ENCODE data around the gene ZC3H7A.
A peak's percentile ranks its signal among the peaks of the same experiment; 100 is the strongest.
"Not testable (repeated sequence)": the region's sequence is repeated elsewhere in the genome, so short reads cannot be mapped to it uniquely, and the experiment has no call there.

The ZC3H7A gene

DNA sequence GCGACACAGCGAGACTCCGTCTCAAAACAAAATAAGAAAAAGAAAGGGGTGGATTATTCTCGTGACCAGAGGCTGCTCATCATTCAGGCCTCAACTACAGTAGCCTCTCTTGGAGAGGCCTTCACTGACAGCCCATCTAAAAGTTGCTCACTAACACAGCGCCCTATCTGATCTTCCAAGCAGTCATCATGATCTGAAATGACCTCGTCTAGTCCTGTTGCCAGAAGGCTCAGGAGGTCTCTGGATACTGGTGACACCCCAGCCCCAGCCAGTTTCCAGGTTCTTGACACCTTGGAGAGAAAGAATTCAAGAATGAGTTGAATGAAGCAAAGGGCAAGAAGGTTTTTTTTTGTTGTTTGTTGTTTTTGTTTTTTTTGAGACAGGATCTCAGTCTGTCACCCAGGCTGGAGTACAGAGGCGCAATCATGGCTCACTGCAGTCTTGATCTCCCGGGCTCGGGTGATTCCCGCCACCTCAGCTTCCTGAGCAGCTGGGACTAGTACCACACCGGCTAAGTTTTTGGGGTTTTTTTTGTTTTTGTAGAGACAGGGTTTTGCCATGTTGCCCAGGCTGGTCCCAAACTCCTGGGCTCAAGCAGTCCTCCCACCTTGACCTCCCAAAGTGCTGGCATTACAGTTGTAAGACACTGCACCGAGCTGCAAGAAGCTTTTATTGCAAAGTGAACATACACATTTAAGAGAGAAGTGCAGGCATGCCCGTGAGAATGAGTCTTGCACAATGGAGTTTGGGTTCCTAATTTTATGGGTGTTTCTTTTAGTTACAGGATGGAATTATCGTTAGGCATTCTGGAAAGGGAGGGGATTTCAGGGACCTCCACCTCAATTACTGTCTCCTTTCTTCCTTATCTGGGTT, 2.7 kb upstream of the ZC3H7A start:
- no peak for DNase-seq

DNA sequence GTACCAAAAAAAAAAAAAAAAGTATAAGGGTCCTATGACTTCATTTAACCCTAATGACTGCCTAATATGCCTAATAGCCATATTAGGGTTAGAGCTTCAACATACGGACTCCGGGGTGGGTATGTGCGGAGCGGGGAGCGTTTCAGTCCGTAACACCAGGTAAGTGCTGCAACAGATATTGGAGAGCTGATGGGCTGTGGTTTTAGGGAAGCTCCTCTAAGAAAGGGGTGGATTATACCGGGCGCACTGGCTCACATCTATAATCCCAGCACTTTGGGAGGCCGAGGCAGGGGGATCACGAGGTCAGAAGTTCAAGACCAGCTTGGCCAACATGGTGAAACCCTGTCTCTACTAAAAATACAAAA, 1.9 kb upstream of the ZC3H7A start:
- no peak for DNase-seq

DNA sequence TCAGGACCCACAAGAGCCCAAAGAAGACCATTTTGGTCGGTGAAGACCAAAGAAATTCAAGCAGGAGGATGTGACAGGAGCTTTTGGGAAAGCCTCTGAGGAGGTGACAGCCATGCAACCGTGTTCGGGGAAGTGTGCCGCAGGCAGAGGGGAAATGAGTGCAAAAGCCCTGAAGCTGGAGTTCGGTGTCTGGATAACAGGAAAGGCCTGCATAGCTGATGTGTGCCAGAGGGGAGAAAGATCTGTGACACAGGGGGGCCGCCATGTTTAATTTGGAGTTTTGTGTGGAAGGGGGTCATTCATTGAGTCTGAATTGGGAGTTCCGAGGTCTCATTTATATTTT, 870 bp upstream of the ZC3H7A start:
- DNase-seq = no peak

DNA sequence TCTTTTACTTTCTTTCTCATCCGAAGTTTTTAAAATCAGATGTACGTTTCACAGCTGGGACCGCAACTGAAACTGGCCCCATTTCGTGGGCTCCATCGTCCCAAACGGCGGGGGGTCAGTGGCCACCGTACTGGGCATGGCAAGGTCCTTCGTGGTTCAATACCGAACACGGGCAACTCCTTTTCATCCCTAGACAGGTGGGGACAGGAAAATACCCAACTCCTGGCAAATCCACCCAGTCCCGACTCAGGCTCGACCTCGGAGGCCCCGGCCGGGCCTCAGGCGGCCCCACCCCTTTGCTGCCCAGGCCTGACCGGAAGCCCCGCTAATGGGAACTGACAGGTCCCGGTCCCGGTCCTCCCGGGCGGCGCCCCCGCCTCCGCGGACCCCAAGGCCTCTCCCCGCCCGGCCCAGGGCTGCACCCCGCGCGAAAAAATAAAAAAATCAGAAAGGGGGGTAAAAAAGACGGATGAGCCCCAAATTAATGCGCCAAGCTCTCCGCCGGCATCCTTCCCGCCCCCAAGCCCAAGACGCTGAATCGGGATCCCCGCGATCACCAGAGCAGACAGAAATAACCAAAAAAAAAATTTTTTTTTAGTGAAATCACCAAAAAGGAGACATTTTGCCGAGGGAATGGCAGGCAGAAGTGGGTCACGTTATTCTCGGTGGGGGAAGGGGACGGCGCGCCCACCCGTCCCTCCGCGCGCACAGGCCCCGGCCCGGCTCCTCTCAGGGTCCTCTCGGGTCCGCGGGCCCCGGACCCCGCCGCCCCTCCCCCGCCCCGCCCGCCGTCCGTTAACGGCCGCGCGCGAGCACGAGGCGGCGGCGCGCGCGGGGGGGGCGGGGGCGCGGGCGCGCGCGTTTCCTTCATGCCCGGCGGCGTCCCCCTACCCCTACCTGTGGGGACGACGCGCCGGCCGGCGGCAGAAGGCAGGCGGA, 562 bp downstream of the ZC3H7A start:
- no peak for DNase-seq

DNA sequence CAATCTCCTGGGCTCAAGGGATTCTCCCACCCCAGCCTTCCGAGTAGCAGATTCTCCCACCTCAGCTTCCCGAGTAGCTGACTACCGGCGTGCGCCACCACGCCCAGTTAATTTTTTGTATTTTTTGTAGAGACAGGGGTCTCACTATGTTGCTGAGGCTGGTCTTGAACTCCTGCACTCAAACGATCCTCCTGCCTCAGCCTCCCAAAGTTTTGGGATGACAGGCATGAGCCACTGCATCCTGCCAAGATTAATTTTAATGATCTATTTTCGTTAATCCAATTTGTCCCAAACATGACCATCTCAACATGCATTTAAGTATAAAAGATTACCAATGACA, 1.2 kb downstream of the ZC3H7A start:
- DNase-seq = no peak

DNA sequence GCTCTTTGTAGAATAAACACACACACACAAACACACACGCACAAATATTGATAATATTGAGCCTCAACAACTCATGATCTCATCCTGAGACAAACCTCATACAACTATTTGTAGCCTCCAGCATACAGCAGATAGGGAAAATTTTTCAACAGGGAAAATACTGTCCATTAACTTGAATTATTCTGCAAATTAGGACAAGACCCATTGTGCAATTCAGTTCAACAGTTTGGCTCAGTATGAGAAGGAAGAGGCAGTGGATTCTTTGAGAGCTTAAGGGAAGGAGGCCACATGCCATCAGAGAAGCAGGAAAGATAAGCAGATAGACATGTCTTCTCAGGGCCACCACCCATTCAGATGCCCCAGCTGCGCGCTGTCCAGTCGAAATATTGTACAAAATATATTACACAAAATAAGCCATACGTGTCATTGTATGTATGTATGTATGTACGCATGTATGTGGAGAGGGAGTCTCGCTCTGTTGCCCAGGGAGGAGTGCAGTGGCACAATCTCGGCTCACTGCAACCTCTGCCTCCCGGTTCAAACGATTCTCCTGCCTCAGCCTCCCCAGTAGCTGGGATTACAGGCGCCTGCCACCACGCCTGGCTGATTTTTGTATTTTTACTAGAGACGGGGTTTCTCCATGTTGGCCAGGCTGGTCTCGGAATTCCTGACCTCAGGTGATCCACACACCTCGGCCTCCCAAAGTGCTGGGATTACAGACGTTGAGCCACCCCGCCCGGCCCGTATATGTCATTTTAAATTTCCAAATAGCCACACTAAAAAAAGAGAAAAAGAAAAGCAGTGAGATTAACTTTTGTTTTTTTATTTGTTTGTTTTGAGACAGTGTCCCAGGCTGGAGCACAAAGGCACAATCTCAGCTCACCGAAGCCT, 1.8 kb downstream of the ZC3H7A start:
- DNase-seq = no peak

DNA sequence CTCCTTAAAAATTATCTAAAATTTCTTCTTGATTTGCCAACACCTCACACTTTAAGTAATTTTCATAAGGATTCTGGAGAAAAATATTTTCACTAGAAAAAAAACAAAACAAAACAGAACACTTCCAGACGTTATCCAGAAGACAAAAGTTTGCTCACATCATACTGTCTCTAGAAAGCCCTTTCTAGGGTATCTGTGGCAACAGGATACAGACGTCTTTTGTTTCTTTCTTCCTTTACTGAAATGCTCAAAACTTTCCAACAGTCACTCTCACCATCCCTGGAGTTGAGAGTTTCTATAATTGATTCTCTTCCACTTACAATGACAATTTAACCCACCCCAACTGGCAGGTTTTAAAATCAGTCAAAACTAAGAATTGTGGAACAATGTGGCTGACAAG, 2.6 kb downstream of the ZC3H7A start:
- DNase-seq = no peak

DNA sequence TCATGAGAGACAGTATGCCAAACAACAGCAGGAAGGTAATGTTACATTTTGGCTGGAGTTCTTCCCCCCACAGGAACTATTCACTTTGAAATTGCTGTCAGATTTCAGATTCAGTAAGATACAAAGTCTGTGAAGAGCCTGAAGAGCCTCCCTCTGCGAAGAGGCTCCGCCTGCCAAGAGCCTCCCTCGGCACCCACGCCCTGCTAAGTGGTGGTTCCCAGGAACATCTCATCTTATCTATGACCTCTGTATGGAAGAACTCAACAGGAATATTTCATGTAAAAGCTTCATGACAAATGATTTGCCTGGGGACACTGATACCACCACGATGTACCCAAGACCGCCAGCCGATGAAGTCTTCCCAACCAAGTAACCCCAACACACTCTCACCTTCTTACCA, 3.2 kb downstream of the ZC3H7A start:
- DNase-seq = no peak

DNA sequence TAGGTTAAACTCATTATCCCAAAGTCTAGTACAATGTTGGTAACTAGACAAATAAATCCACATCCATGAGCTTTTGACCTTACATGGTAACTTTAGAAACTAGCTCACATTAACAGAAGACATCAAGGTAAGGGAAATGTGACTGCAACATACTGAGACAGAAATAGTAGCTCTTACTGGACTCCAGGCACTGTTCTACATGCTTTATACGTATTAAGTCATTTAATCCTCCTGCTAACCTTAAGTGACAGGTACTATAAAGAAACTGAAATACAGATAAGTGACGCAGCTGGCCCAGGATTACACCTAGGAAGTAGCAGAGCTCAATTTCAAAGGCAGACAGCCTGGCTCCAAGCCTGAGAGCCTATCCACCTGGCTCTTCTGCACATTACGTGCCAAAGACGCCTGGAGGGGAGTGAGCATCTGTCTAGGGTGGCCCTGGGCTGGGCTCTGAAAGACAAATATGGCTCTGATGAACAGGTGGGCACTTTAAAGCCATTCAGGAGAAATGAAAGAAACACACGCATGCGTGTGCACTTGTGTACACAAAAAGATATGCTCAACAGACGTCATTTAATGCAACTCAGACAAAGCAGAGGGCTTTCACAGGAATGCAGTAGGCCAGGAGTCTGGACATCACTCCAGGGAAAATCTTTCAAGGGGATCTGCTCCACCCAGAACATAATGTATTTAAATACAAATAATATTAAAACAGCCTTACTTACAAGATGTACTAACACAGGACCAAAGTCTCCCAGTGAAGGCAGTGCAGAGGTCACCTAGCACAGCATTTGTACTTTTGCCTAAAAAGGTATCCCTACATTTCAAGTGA, 4.4 kb downstream of the ZC3H7A start:
- peak; percentile 97 for DNase-seq

DNA sequence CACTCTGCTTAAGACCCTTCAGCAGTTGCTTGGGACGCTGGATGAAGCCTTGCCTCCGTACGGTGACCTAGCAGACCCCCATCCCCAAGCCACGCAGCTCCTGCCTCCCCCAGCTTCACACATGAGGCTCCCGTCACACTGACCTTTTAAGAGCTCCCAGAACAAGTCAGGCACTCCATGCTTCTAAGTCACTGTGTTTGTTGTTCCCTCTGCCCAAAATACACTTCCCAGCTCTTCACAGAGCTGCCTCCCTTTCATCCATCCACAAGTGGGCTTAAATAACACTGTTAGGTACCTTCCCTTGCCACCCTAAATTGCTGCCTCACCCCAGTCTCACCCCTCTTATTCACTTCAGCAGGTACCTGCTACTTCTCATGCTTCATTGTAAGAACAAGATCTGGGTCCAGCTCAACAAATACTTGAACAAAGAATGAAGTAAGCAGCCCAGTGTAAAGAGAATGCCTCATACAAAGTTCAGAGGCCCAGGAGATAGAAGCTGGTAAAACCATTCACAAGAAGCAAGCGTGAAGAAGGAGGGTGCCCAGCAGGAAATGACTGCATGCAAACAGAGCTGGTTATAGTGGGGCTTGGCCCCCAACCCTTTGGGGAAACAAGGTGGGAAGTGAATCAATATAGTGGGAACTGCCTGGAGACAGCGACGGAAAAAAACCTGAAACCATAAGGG, 5.8 kb downstream of the ZC3H7A start:
- DNase-seq = no peak

DNA sequence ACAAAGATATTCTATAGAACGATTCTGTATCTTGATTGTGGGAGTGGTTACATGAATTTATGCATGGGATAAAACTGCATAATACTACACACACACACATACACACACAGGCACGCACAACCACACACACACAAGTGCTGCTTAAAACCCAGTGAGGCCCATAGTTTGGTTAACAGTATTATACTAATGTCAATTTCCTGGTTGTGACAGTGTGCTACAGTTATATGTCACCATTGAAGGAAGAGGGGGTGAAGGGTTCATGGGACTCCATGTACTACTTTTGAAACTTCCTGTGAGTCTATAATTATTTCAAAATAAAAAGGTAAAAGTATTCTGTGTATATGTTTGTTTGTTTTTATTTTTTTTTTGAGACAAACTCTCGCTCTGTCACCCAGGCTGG, 8.1 kb downstream of the ZC3H7A start:
- no peak for DNase-seq

DNA sequence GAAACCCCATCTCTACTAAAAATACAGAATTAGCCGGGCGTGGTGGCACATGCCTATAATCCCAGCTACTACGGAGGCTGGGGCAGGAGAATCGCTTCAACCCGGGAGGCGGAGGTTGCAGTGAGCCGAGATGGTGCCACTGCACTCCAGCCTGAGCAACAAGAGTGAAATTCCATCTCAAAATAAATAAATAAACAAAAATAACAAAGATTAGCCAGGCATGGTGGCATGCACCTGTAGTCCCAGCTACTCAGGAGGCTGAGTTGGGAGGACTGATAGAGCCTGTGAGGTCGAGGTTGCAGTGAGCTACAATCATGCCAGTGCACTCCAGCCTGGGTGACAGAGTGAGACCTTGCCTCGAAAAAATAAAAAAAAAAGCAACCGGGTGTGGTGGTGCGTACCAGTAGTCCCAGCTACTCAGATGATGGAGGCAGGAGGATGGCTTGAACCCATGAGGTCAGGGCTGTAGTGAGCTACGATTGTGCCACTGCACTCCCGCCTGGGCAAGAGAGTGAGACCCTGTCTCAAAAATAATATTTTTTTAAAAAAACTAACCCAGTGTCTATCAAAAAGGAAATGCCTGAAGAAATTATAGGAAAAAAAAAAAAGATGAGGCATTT, 12.0 kb downstream of the ZC3H7A start:
- not testable (repeated sequence) for DNase-seq

DNA sequence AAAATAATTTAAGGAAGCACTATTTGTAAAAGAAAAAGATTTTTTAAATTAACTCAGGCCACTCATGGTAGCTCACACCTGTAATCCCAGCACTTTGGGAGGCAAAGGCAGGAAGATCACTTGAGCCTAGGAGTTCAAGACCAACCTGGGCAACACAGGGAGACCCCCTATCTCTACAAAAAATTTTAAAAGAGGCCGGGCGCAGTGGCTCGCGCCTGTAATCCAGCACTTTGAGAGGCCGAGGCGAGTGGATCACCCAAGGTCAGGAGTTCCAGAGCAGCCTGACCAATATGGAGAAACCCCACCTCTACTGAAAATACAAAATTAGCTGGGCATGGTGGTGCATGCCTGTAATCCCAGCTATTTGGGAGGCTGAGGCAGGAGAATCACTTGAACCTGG, 12.7 kb downstream of the ZC3H7A start:
- not testable (repeated sequence) for DNase-seq

DNA sequence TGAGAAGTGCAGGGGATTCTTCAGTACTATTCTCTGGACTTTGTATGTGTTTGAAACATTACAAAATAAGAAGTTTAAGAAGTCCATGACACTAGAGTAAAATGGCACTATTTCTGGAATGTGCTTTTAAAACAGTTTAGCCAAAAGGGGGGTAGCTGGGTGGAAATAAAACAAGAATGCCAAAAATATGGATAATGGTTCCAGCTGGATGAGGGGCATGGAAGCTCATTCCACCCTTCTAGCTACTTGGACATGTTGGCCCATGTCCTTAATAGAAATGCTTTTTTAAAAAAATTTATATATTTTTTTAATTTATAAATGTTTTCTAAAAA, 13.1 kb downstream of the ZC3H7A start:
- no peak for DNase-seq

DNA sequence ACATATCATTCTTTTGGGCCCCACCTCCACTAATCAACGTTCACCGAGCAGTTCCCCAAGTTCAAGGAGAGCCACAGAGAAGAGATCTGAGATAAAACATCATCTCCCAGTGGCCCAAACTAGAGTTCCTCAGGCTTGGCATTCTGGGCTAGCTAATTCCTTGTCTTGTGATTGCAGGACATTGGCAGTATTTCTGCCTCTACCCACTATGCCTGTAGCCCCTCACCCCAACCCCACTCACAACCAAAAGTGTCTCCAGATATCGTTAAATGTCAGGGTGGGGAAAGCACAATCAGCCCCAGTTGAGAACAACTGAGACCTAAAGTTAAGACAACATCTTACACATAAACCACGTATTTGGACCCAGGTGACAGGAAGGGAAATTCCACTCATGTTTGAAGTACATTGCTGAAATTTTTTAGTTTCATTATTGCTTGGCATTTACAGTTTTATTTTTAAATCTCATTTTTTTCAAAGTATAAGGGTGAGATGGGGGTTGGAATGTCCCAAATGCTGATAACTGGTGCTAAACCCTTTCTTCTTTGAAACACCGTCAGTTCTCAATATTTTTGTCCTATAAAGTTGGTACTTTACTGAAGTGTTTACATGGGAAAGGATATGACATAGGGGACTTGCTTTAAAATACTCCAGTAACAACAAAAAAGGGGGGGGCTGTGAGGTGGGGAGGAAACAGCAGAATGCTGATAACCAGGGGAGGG, 13.6 kb downstream of the ZC3H7A start:
- no peak for DNase-seq

DNA sequence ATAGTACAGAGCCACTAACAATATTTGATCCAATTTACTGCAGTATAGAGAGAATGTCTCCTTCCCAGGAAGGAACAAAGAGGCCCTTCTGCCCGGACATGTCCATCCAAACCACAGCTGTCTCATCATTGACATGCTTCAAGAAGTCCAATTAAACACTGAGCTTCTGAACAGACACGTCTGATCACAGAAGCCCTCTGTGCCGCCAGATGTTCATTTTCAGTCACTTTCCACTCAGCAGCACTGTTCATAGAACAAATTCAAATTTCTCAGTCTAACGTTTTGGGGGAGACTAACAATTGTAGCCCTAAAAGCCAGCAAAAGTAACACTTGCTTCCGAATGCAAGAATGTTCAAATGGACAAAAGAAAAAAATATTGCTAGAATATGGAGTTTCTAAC, 15.3 kb downstream of the ZC3H7A start:
- no peak for DNase-seq

DNA sequence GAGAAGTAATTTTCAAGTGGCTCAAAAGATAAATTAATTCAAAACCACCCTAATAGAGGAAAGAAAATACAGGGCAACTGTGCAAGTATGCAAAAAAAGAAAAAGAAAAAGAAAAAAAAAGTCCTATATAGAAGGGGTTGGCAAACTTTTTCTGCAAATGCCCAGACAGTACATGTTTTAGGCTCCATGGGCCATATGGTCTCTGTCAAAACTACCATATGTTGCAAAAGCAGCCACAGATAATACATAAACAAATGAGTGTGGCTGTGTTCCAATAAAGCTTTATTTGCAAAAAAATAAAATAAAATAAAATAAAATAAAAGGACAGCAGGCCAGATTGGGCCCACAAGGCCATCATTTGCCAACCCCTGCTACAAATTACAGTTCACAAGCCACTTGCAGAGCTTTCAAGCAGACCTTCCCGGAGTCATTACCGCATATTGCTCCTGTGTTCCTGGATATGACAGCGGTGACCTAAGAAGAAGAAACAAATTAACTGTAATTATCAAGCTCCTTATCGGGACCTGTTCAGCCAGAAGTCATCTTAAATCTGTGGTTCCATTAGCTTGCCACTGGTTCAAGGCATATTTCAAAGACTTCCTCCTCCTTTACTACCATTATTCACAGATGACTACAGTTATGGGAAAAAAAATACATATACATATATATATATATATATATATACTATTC, 15.9 kb downstream of the ZC3H7A start:
- DNase-seq = no peak

DNA sequence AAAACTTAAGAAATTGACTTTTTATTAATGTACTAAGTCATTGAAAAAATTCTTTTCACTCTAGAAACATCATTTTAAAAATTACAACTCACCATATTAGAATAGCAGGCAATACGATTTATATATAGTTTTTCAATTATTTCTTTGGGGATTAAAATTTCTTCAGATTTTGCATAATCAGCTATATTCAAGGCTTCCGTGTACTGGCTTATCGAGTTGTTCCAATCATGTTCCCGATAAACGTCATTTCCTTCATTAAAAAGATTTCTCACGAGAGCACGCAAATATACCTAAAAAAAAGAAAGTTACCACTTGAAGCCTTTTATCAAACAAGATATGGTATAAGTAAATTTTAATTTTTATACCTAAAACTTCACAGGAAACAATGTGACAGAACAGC, 18.0 kb downstream of the ZC3H7A start:
- DNase-seq = no peak

DNA sequence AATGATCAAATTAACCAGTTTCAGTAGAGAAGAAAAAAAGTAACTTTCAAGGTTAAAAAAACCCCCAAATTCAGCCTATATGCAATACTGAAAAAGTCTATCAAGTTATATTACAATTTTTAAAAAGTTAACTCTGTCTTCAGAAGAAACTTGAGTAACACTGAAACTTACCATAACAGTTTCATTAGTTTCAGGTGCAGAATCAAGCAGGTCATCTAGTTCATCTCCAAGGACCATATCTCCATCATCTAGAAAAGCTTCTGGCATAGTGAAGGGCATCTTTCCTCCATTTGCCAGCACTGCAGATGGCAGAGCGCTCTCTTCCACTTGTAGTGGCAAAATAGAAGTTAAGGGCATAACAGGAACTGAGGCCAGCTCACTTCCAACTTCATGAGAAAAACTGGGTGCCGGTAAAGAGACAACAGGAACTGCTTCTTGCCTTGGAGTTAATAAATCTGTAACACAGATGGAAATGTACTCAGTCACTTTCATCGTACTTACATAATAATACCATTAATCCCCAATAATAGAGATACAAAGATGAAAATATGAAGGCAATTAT, 22.9 kb downstream of the ZC3H7A start:
- no peak for DNase-seq

DNA sequence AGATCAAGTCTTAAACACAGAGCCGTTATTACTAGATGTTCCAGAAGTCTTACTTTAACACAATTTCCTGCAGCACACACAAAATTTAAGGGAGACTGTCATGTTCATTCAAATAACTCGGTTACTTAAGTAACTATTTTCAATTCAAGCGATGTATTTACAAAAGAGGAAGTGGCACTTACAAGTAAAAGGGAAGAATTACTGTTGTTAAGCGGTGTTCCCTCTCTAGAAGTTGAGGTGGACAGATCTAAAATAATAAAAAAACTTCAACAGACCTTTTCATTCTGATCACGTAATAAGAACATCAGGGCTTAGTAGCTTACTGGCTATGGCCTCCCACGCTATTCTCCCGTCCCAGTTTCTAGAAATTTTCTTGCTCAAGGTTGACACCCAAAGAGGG, 28.2 kb downstream of the ZC3H7A start:
- DNase-seq = no peak
